HG03045 (cell line): ENCODE results near the gene SETD3.
"Not testable (repeated sequence)": the region's sequence is repeated elsewhere in the genome, so short reads cannot be mapped to it uniquely, and the experiment has no call there.

Experiments used
- ATAC-seq: cut with Tn5 transposase; IDR thresholded peaks from one replicate; pipeline ENCODE4 v1.9.1; 2021; ENCODE audit warnings: mild to moderate bottlenecking, moderate library complexity; ENCODE audit not compliant: unreplicated experiment

Gene SETD3

GRCh38 chr14:99363616-99364290 is 116.9 kb downstream of the SETD3 start:
- no peak for ATAC-seq

- ATAC-seq: no peak
Measured at GRCh38 chr14:99363051-99363450, 117.6 kb downstream of the SETD3 start.

DNA sequence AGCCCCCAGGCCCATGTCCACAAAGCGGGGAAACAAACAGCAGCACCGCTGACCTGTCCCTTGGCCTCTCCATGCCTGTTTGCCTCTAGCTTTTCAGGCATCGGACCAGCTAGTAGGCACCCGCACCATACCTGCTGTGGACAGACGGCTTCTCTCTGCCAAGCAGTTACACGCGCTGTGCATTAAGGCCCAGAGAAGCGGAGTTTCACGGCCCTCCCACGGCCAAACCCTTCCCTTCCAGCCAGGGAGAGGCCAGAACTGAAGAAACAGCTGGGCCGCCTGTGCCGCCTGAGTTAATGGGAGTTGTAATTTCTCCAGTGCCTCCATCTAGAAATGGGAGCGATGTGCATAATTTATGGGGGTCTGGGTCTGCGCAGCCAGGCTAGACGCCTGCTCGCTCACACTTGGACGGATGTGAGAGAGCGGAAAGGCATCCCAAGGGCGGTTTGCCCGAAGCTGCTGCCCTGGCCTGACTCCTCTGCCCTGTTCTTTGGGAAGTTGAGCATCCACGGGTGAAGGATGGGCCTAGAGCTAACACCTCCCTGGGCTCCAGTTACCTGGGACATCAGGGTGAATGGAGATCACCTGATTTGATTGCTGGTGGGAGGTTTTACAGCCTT is 119.0 kb downstream of the SETD3 start:
- no peak for ATAC-seq

- no peak for ATAC-seq
Measured at GRCh38 chr14:99360774-99361595, 119.7 kb downstream of the SETD3 start.

DNA sequence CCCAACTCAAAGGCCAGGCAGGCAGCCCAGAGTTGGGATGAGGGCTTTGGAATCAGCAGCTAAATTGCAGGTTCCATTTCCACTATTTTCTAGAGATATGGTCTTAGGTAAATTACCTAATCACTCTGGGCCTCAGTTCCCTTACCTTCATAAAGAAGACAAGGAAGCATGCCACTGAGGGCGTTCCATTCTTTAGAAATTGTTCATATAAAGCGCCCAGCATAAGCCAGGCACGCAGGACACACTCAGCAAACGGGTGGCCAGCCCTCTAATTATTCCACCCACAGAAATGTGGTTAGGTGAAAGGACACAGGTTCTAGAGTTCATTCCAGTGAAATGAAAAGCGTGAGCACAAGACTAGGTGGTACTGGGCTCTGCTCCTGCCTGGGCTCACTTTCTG is 120.8 kb downstream of the SETD3 start:
- no peak for ATAC-seq

- ATAC-seq: no peak
Measured at GRCh38 chr14:99357916-99358390, 122.7 kb downstream of the SETD3 start.

GRCh38 chr14:99357151-99357915 is 123.3 kb downstream of the SETD3 start:
- no peak for ATAC-seq

- ATAC-seq: no peak
Measured at GRCh38 chr14:99356031-99356608, 124.5 kb downstream of the SETD3 start.

DNA sequence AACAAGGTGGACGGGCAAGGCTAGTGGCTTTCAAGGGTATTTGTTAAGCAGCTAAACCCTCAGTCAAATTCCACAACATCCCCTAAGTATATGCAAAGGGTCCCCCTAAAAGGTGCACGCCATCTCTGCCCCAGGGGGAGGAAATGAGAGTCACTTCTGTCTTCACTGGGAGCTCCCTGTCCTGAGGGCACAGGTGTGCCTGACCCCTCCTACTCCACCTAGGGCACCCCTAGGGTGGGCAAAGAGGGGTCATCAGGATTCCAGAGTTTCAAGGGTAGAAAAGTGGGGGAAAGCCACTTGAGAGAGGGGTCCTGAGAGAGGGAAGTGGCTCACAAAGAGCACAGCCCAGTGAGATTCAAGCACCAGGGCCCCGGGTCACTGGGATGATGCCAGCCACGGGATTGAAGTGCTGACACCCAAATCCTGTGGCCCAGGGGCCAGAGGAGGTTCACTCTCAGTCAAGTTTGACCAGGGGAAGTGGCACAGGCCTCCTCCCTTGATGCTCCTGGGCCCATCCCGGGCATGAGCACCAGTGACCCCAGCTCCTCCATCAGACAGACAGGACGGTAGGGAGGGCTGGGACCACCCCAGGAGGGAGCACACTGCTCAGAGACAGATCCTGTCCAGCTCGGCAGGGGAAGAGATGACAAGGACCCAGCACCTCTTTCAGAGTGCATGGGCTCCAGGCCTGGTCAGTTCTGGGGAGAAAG is 126.3 kb downstream of the SETD3 start:
- no peak for ATAC-seq

GRCh38 chr14:99352688-99353280 is 127.9 kb downstream of the SETD3 start:
- no peak for ATAC-seq

- ATAC-seq: no peak
Measured at GRCh38 chr14:99351166-99352007, 129.3 kb downstream of the SETD3 start.

- ATAC-seq: no peak
Measured at GRCh38 chr14:99350751-99351150, 129.9 kb downstream of the SETD3 start.

DNA sequence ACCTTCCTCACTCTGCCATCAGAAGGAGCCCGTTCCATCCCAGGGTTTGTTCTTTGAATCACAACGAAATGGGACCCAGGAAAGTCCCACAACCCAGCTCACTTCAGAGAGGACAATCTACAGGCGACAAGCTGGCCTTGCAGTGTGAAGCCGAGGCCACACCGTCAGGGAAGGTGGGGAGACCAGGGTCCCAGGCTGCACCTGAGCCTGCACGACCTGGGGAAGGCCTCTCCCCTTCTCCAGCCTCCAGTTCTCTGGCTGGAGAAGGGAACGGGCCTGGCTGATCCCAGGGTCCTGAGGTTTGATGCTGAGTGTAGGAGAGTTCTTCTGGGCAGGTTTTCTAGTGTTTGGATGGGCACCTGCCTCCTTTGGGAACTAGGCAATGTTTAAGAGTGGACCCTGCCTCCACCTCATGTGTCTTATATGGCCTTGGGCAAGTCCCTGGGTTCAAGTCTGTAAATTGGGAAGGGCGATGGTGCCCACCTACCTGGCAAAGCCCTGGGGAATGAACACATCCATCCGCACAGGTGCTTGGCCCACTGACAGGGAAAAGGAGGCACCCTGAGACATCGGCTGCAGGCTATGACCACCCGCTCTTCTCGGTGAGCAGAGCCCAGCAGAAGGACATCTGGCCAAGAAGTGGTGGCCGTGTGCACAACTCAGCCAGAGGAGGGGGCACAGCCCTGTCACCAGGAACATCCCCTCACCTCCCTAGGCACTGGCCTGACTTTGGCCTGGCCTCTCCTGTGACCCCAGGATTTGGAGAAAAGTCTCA is 130.8 kb downstream of the SETD3 start:
- no peak for ATAC-seq

- no peak for ATAC-seq
Measured at GRCh38 chr14:99348816-99349614, 131.6 kb downstream of the SETD3 start.

DNA sequence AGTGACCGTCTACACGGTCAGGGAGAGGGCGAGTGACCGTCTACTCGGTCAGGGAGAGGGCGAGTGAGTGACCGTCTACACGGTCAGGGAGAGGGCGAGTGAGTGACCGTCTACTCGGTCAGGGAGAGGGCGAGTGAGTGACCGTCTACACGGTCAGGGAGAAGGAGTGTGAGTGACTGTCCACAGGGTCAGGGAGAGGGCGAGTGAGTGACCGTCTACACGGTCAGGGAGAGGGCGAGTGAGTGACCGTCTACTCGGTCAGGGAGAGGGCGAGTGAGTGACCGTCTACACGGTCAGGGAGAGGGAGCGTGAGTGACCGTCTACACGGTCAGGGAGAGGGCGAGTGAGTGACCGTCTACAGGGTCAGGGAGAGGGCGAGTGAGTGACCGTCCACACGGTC is 132.4 kb downstream of the SETD3 start:
- not testable (repeated sequence) for ATAC-seq
